HepG2 (cell line): ENCODE results near the gene DCUN1D4. TPM values are rescaled to one million over a fixed set of nuclear protein-coding genes. Genes with fewer than 3 reads are reported as not detected.

Experiments
- ATF7 ChIP-seq, 2 experiments: fragments of 450-650 bp in 1 of 2; sonication (generic) in 1 of 2; formaldehyde crosslinking in 1 of 2; IDR thresholded peaks; 2 replicates each; pipeline versions ENCODE4 v1.4.0 to v1.6.1; 2016 to 2020; ENCODE audit warnings: antibody characterized with exemption in 1 of 2, mild to moderate bottlenecking in 1 of 2, missing genetic modification reagents in 1 of 2
- CBX1 ChIP-seq: IDR thresholded peaks from one replicate; pipeline ENCODE4 v1.6.1; 2016; ENCODE audit warnings: antibody characterized with exemption, low read depth
- CHCHD3 ChIP-seq: sonication (generic); formaldehyde crosslinking; IDR thresholded peaks from 2 replicates; pipeline ENCODE4 v1.8.0; 2022; ENCODE audit warnings: mild to moderate bottlenecking, missing genetic modification reagents, moderate library complexity
- KDM3A ChIP-seq: IDR thresholded peaks from 2 replicates; pipeline ENCODE4 v1.6.1; 2018; ENCODE audit warnings: low read depth, missing compliant biosample characterization
- U2AF1 ChIP-seq: fragments of 200-400 bp; formaldehyde crosslinking; optimal IDR thresholded peaks from 2 replicates; pipeline ENCODE3; 2017; ENCODE audit warnings: mild to moderate bottlenecking, low read depth, low read length
- ZNF331 ChIP-seq: sonication (generic); formaldehyde crosslinking; IDR thresholded peaks from 2 replicates; pipeline ENCODE4 v1.4.0; 2020; ENCODE audit warnings: missing genetic modification reagents
- ZNF550 ChIP-seq: sonication (generic); formaldehyde crosslinking; IDR thresholded peaks from 2 replicates; pipeline ENCODE4 v1.4.0; 2020; ENCODE audit warnings: mild to moderate bottlenecking, missing genetic modification reagents, borderline replicate concordance
- ZNF724P ChIP-seq: sonication (generic); formaldehyde crosslinking; IDR thresholded peaks from 2 replicates; pipeline ENCODE4 v1.8.0; 2022; ENCODE audit warnings: missing genetic modification reagents, borderline replicate concordance
- polyA plus RNA-seq, 8 experiments: library from polyadenylated mRNA; depleted of rRNA in 3 of 8; stranded (reverse) in 7 of 8; unstranded in 1 of 8; fragments of >200 nt; fragmentation: Illumina TruSeq in 4 of 8; extraction: Trizol in 4 of 8; gene quantifications; 2 replicates each; pipeline versions ENCODE4 v1.2.1 to v1.2.3, GENCODE V29; 2011 to 2016; ENCODE audit warnings: low read depth in 4 of 8, missing spikeins in 1 of 8, mixed read lengths in 1 of 8; ENCODE audit not compliant: insufficient read depth in 1 of 8
- total RNA-seq, 5 experiments: library from RNA; depleted of rRNA; stranded (reverse); fragments of >200 nt; fragmentation: Illumina TruSeq; extraction: Trizol; gene quantifications; 2 replicates each; pipeline ENCODE4 v1.2.3, GENCODE V29; 2016; ENCODE audit warnings: low read depth in 1 of 5
- TF ChIP-seq, protein P1 (sequence below): sonication (generic); formaldehyde crosslinking; IDR thresholded peaks from 2 replicates; pipeline ENCODE4 v1.4.0; 2020; ENCODE audit warnings: missing genetic modification reagents
- TF ChIP-seq, protein P2 (sequence below): sonication (generic); formaldehyde crosslinking; IDR thresholded peaks from 2 replicates; pipeline ENCODE4 v1.4.0; 2020; ENCODE audit warnings: mild to moderate bottlenecking, low read depth, missing genetic modification reagents
- TF ChIP-seq, protein P3 (sequence below): sonication (generic); formaldehyde crosslinking; IDR thresholded peaks from 2 replicates; pipeline ENCODE4 v1.4.0; 2020; ENCODE audit warnings: mild to moderate bottlenecking, missing genetic modification reagents
- TF ChIP-seq, protein P4 (sequence below): IDR thresholded peaks from 2 replicates; pipeline ENCODE4 v1.6.1; 2012; ENCODE audit warnings: inconsistent platforms
- TF ChIP-seq, protein P5 (sequence below): sonication (generic); formaldehyde crosslinking; IDR thresholded peaks from 2 replicates; pipeline ENCODE4 v1.5.1; 2020; ENCODE audit warnings: missing genetic modification reagents, mild to moderate bottlenecking, borderline replicate concordance
- TF ChIP-seq, protein P6 (sequence below): sonication (generic); formaldehyde crosslinking; conservative IDR thresholded peaks from 2 replicates; pipeline ENCODE4 v1.8.0; 2022; ENCODE audit warnings: low read depth, missing genetic modification reagents
- TF ChIP-seq, protein P7 (sequence below): sonication (generic); formaldehyde crosslinking; IDR thresholded peaks from 2 replicates; pipeline ENCODE4 v1.8.1; 2022; ENCODE audit warnings: low read depth, mild to moderate bottlenecking, missing genetic modification reagents

Gene DCUN1D4
- total and polyA plus RNA-seq, 2 of the 13 experiments (the other 11 are each of a cell fraction or from before 2014, with no cell fraction given), result 27.9 to 44.4 TPM

DNA sequence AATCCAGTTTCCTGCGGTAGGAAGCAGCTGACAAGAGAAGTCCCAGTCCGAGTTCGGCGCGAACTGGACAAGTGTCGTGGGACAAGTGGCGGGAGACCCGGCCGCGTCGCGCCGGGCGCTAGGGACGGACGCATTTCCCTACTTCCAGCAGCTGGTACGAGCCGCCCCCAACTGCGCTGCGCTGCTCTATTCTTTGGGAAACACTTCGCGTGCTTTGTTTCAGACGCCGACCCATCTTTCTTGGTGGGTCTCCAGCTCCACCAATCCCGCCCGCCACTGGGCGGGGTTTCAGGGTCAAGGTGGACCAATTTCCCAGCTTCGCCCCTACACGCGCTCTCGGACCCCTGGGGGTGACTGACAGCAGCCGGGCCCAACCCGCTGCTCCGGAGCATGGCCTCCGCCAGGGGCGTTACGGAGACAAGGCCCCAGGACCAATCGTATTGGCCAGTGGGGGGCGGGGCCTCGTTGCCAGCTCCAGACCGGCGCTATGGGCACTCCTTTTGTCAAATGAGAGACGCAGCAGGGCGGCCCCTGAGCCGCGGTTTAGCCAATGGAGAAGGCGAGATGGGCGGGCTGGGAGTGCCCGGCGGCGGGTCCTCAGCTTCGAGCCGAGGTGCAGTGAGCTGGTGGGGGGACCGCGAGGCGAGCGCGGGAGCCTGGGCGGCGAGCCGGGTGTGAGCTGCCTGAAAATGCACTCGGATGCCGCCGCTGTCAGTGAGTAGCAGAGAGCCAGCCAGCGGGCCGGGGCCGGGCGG lies at the start of gene DCUN1D4 (continued):
- TF ChIP-seq, protein P1, sequence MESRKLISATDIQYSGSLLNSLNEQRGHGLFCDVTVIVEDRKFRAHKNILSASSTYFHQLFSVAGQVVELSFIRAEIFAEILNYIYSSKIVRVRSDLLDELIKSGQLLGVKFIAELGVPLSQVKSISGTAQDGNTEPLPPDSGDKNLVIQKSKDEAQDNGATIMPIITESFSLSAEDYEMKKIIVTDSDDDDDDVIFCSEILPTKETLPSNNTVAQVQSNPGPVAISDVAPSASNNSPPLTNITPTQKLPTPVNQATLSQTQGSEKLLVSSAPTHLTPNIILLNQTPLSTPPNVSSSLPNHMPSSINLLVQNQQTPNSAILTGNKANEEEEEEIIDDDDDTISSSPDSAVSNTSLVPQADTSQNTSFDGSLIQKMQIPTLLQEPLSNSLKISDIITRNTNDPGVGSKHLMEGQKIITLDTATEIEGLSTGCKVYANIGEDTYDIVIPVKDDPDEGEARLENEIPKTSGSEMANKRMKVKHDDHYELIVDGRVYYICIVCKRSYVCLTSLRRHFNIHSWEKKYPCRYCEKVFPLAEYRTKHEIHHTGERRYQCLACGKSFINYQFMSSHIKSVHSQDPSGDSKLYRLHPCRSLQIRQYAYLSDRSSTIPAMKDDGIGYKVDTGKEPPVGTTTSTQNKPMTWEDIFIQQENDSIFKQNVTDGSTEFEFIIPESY, result no peak
- TF ChIP-seq CBX1, result peak; percentile 31
- TF ChIP-seq, protein P2, sequence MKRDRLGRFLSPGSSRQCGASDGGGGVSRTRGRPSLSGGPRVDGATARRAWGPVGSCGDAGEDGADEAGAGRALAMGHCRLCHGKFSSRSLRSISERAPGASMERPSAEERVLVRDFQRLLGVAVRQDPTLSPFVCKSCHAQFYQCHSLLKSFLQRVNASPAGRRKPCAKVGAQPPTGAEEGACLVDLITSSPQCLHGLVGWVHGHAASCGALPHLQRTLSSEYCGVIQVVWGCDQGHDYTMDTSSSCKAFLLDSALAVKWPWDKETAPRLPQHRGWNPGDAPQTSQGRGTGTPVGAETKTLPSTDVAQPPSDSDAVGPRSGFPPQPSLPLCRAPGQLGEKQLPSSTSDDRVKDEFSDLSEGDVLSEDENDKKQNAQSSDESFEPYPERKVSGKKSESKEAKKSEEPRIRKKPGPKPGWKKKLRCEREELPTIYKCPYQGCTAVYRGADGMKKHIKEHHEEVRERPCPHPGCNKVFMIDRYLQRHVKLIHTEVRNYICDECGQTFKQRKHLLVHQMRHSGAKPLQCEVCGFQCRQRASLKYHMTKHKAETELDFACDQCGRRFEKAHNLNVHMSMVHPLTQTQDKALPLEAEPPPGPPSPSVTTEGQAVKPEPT, result no peak
- no peak for TF ChIP-seq ZNF550 (CRISPR knock-in tag)
- 0 out of 2 replicates have a peak, but pooled peaks have one; percentile 29 for TF ChIP-seq KDM3A (CRISPR knock-in tag)
- TF ChIP-seq, protein P3, sequence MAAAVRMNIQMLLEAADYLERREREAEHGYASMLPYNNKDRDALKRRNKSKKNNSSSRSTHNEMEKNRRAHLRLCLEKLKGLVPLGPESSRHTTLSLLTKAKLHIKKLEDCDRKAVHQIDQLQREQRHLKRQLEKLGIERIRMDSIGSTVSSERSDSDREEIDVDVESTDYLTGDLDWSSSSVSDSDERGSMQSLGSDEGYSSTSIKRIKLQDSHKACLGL (CRISPR knock-in tag), result peak; percentile 26; the same call in 1 of the 2 replicates
- no peak; the same call in 1 of the 2 replicates for TF ChIP-seq ZNF331
- no peak for TF ChIP-seq ATF7 (IDR thresholded peaks at IDR 0.05)
- no peak for TF ChIP-seq ATF7 (CRISPR knock-in tag; IDR thresholded peaks at IDR 0.05)
- no peak for TF ChIP-seq CHCHD3 (CRISPR knock-in tag)
- TF ChIP-seq, protein P4, sequence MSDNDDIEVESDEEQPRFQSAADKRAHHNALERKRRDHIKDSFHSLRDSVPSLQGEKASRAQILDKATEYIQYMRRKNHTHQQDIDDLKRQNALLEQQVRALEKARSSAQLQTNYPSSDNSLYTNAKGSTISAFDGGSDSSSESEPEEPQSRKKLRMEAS, result peak; percentile 47; the same call in 1 of the 2 replicates
- TF ChIP-seq, protein P5, sequence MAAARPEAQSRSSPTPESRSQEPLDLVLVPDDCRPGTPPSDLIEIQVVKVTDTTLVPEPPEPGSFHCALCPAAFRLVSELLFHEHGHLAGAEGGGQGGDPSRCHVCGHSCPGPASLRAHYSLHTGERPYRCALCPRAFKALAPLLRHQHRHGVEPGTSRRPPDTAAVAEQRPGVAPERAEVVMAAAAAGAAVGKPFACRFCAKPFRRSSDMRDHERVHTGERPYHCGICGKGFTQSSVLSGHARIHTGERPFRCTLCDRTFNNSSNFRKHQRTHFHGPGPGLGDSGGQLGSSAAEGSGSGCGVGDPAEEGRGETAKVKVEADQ, result no peak
- no peak for TF ChIP-seq U2AF1
- TF ChIP-seq ZNF724P (CRISPR knock-in tag), result no peak
- TF ChIP-seq, protein P6, sequence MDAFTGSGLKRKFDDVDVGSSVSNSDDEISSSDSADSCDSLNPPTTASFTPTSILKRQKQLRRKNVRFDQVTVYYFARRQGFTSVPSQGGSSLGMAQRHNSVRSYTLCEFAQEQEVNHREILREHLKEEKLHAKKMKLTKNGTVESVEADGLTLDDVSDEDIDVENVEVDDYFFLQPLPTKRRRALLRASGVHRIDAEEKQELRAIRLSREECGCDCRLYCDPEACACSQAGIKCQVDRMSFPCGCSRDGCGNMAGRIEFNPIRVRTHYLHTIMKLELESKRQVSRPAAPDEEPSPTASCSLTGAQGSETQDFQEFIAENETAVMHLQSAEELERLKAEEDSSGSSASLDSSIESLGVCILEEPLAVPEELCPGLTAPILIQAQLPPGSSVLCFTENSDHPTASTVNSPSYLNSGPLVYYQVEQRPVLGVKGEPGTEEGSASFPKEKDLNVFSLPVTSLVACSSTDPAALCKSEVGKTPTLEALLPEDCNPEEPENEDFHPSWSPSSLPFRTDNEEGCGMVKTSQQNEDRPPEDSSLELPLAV, result no peak
- TF ChIP-seq, protein P7, sequence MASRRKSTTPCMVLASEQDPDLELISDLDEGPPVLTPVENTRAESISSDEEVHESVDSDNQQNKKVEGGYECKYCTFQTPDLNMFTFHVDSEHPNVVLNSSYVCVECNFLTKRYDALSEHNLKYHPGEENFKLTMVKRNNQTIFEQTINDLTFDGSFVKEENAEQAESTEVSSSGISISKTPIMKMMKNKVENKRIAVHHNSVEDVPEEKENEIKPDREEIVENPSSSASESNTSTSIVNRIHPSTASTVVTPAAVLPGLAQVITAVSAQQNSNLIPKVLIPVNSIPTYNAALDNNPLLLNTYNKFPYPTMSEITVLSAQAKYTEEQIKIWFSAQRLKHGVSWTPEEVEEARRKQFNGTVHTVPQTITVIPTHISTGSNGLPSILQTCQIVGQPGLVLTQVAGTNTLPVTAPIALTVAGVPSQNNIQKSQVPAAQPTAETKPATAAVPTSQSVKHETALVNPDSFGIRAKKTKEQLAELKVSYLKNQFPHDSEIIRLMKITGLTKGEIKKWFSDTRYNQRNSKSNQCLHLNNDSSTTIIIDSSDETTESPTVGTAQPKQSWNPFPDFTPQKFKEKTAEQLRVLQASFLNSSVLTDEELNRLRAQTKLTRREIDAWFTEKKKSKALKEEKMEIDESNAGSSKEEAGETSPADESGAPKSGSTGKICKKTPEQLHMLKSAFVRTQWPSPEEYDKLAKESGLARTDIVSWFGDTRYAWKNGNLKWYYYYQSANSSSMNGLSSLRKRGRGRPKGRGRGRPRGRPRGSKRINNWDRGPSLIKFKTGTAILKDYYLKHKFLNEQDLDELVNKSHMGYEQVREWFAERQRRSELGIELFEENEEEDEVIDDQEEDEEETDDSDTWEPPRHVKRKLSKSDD (CRISPR knock-in tag), result no peak
